CD4-positive, alpha-beta T cell treated with Interleukin-17A for 4 hours (primary cell): ENCODE results near the gene HPD.
"Not testable (repeated sequence)": the region's sequence is repeated elsewhere in the genome, so short reads cannot be mapped to it uniquely, and the experiment has no call there.

Source experiments
- DNase-seq: peaks from one replicate; pipeline ENCODE4 v3.0.0-alpha.2; 2020; ENCODE audit warnings: mixed read lengths

HPD gene

GRCh38 chr12:121796855-121797751, 61.6 kb downstream of the HPD start:
- DNase-seq, result no peak

DNA sequence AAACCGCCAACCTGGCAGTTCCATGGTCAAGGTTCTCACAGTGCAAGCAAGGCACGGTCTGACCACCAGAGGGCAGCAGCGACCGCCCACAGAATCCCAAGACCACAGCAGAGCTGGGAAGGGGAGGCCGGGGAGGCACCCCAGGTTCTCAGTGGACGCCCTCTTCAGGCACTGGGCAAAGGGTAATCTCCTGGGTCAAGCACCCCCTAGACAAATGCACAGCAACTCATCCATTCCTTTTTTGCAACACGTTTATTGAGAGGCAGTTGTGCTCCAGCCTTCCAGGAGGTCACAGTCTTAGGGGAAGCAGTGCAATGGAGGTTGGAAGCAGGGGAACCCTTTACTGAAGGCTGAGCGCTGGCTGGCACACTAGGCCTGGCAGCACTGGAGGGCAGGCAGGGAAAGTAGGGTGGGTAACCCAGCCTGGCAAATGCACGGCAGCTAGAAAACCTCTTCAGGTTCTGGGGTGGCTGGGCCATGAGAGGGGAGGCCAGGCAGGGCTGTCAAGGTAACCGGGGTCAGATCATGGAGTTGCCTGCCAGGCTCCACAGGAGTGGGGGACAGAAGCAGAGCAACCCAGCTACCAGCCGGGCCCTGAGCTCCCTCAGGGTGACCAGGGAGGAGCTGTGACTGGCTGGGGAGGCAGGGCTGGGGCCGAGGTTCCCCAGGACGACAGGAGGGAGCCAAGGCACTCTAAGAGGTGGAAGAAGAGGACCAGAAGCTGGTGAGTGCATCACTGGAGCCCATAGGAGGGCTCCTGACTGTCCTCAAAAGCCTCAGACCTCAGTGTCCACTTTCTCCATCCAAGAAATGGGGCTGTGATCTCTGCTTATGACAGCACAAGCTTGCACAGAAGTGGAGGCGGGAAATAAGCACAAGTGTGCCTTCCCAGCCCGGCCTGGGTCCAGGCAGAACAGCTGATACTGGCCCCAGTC, 63.4 kb downstream of the HPD start:
- peak; percentile 93 for DNase-seq

DNA sequence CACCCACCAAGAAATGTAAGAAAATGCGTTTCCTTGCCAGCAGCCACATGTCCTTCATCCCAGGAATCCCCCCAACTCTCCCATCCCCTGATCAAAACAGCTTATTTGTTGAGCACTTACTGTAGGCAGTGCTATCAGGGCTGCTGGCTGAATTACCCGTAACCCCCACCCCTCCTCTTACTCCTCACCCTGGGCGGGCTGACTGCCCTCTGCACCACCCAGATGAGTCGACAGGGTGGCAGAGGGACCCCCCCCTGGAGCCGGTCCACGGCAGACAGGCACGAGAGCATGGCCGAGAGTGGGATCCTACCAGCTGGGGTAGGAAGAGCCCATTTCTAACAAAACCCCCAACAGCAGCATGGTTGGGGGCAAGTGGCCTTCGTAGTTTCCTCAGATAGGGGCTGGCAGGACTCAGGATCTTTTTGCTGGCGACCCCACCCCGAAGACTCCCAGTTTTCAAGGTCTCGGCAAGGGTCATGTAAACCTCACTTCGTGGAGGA, 64.1 kb downstream of the HPD start:
- DNase-seq, result no peak

GRCh38 chr12:121793838-121794533, 64.7 kb downstream of the HPD start:
- DNase-seq, result peak; percentile 96

DNA sequence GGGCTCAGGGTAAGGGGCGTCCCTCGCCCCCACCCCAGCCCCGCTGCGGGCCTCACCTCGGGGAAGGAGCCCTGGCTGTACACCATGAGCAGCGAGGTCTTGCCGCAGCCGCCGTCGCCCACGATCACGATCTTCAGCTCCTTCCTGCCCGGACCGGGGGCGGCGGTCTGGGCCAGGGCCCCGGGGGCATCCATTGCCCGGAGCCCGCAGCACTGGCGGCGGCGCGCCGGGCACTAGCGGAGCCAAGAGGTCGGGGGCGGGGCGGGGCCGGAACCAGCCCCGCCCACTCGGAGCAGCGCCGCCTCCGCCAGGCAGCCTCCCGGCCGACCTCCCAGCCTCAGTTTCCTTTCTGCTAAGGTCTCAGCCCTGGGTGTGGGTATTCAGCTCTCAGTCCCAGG, 65.2 kb downstream of the HPD start, which contains the start of gene RHOF:
RHOF (minus strand) TSS at position 249 of the 398 bp plus-strand sequence; CDS start at position 194, 55 bp downstream.
- peak; percentile 75 for DNase-seq

DNA sequence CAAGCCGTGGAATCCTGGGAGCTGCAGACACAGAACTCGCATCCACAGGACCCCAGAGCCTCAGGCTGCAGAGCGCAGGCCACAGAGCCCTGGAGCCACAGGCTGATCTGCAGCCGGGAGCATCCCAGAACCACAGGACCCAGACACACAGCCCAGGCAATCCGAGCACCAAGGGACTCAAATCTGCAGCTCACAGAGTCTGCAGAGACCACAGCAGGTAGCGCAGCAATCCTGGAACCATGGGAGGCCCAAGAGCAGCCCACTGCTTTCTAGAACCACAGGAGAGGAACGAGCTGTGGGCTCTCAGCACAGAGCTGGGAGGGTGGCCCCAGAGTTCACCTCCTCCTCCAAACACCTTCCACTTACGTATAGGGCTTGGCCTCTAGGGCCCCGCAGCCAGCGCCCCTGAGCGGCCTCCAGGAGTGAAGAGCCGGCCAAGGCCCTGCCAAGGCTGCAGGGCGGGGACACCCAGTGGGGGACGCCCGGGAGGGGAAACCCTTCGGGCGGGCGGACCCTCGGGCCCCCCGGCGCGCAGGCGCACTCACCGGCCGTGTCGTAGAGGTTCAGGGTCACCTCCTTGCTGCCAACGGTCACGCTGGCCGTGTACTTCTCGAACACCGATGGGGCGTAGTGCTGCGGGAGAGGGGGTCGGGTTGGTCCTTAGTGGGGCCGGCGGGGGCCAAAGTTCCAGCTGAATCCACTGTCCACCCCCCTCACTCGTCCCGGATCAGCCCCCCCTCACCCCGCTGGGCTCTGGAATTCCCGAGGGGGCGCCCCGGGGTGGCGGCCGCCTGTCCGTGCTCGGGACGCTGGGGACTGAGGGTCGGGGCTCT, 65.8 kb downstream of the HPD start:
- DNase-seq, result peak; percentile 66

- peak; percentile 50 for DNase-seq
Measured at GRCh38 chr12:121791671-121792551, 66.7 kb downstream of the HPD start.

- not testable (repeated sequence) for DNase-seq
Measured at GRCh38 chr12:121790785-121791184, 67.9 kb downstream of the HPD start.

DNA sequence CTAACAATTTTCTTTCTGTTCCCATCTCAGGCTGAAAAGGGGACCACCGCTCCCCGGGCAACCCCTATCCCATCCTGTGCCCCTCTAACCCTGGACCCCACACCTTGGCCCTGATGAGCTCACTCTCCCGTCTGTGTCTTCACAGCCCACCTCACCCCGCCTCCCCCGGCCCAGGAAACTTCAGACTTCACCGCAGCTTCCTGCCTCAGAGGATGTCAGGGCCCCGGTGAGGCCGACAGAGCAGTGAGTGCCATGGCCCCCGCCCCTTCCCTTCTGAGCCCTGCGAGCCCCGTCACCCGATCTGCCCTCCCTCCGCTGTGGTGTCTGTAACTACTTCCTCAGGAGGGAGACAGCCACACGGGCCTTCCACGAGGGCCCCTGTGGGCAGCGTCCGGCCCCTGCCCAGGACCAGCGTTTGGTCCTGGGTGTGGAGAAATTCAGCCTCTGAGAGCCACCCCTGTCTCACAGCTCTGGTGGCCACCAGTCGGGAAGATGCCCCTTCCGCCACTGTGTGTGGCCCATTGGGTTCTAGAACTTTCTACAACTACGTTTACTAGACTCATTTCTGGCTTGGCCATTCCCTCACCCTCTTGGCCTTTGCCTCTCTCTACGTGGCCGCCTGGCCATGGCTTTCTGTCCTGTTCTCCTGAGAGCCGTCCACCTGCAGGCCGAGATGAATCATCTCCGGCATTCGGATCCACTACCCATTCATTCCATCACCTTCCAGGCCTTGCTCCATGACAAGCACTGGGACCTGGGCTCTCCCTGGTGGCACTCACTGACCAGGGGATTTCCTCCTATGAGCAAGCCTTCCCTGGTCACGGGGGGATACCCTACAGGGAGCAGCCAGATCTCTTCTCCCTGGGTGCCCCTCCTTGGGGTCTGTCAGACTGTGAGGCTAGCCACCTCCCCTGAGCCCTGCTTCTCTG, 68.6 kb downstream of the HPD start:
- DNase-seq, result peak; percentile 95
